CD4-positive, alpha-beta T cell treated with Interleukin-6 at 100 ng/mL for 8 hours (primary cell): Measurements from ENCODE around the gene GPBP1.
"Not testable (repeated sequence)": the region's sequence is repeated elsewhere in the genome, so short reads cannot be mapped to it uniquely, and the experiment has no call there.

ENCODE experiments used
- DNase-seq: peaks from one replicate; pipeline ENCODE4 v3.0.0-alpha.2; 2020; ENCODE audit warnings: mixed read lengths, low spot score

GPBP1 gene

DNA sequence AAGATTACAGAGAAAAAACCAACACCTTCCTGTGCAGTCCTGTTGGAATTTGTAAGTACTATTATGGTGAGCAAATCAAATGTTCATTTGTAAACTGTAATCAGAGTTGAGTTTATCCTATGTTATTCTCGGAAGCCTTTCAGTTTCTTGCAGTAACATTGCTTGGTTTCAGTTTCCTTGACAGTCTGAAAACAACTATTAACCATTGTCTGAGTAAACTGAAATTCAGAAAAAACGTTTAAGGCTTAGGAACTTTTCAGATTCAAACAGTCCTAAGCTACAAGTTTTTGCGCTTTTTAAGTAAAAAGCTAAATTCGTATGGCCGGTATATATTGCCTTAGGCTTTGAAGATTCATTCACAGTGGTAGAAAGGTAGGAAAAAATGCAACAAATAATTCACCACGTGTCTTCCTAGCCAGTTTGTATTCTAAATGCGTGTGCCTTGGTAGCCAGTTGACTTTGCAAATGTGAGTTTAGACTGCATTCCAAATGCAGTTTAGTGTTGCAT is 2.5 kb downstream of the GPBP1 start:
- DNase-seq: no peak

DNA sequence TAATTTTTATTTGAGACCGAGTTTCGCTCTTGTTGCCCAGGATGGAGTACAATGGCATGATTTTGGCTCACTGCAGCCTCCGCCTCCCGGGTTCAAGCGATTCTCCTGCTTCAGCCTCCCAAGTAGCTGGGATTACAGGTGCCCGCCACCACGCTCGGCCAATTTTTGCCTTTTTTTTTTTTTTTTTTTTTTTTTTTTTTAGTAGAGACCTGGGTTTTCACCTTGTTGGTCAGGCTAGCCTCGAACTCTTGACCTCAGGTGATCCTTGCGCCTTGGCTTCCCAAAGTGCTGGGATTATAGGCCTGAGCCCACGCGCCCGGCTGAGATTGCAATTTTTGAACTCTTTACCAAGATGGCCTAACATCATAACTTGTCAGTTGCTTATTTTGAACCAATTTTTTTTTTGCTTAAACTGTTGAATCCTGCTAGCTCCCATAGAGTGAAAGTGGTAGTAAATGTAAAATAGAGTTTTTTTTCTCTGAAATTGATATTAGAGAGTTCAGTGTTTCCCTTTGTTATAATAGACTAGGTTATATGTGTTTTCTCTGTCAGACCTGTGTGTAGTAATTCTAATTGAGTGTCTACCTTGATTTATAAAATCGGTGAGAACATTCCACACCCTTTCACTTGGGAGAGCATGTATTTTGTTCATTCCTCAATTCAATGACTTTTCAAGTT is 3.8 kb downstream of the GPBP1 start:
- DNase-seq: no peak

DNA sequence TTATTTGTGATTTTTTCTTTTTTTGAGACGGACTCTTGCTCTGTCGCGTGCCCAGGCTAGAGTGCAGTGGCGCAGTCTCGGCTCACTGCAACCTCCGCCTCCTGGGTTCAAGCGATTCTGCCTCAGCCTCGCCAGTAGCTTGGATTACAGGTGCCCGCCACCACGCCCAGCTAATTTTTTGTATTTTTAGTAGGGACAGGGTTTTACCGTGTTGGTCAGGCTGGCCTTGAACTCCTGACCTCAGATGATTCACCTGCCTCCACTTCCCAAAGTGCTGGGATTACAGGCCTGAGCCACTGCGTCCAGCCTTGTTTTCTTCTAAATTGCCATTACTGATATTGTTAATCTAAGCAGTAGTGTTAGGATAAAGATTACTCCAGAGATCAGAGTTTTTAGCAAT is 4.4 kb downstream of the GPBP1 start:
- DNase-seq: not testable (repeated sequence)

DNA sequence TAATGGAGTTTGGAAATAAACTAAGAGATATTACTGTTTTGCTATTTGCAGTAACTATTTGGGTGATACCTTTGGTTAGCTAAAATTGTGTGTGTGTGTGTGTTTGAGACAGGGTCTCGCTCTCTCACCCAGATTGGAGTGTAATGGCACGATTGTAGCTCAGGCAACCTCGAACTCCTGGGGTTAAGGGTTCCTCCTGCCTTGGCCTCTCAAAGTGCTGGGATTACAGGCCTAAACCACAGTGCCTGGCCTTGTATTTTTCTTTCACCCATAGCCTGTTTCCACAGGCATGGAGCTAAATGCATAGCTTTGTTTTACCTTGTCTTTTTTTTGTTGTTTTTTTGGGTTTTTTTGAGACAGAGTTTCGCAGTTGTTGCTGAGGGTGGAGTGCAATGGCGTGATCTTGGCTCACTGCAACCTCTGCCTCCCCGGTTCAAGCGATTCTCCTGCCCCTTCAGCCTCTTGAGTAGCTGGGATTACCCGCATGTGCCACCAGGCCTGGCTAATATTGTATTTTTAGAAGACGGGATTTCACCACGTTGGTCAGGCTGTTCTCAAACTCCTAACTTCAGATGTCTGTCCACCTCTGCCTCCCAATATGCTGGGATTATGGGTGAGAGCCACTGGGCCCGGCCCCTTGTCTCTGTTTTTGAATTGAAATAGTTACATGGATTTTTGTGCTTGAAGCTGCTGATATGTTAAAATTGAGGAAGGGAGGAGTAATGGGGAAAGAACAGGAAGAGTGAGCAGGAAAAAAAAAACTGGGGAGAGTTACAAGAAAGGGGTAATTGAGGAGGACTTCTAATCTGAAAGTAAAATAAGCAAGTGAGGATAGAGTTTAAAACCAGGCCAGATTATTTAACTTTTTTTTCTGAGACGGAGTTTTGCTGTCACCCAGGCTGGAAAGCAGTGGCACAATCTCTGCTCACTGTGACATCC is 5.7 kb downstream of the GPBP1 start:
- no peak for DNase-seq

DNA sequence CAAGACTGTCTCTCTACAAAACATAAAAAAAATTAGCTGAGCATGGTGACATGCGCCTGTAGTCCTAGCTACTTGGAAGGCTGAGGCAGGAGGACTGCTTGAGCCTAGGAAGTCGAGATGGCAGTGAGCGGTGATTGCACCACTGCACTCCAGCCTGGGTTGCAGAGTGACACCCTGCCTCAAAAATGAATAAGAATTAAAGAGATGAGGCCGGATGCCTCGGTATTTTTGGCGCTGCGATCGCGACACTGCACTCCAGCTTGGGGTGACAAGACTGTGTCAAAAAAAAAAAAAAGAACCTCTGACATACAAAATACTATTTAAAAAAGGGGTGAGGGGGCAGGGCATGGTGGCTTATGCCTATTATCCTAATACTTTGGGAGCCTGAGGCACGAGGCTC is 7.3 kb downstream of the GPBP1 start:
- DNase-seq: no peak

DNA sequence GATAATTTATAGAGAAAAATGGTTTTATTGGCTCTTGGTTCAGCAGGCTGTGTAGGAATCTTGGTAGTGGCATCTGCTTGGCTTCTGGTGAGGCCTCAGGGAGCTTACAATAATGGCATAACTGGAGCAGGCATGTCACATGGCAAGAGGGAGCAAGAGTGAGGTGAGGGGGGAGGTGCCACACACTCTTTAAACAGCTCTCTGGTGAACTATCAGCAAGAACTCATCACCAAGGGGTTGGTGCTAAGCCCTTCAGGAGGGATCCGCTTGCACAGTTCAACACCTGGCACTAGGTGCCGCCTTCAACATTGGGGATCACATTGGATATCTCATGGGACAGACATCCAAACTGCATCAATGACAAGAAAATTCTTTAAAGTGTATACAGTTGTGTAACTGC is 10.5 kb downstream of the GPBP1 start:
- no peak for DNase-seq

DNA sequence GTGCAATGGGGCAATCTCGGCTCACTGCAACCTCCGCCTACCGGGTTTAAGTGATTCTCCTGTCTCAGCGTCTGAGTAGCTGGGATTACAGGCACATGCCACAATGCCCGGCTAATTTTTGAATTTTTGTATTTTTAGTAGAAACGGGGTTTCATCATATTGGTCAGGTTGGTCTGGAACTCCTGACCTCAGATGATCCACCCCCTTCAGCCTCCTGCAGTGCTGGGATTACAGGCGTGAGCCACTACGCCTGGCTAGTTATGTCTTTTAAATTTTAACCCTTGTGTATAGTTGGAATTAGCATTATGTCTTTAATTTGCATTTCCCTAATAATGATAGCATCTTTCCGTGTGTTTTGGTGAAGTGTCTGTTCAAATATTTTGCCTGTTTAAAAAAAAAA is 11.5 kb downstream of the GPBP1 start:
- DNase-seq: no peak

DNA sequence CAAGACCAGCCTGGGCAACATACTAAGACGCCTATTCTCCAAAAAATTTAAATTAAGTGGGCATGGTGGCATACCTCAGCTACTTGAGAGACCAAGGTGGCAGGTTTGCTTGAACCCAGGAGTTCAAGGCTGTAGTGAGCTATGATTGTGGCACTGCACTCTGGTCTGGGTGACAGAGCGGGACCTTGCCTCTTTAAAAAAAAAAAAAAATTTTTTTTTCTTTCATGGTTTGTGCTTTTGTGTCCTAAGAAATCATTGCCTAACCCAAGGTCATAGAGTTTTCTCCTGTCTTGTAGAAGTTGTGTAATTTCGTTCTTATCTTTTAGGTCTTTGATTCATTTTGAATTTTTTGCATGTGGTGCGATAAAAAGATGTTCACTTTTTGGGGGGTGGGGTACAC is 12.3 kb downstream of the GPBP1 start:
- DNase-seq: no peak

DNA sequence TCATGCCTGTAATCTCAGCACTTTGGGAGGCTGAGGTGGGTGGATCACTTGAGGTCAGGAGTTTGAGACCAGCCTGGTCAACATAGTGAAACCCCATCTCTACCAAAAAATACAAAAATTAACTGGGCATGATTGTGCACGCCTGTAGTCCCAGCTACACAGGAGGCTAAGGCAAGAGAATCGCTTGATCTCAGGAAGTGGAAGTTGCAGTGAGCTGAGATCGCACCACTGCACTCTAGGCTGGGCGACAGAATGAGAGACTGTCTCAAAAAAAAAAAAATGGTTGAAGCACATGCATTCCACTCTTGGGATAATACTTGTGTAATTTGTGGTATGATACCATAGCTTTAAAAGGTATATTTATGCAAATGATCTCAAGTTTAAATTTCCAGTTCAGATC is 14.1 kb downstream of the GPBP1 start:
- peak; percentile 26 for DNase-seq

DNA sequence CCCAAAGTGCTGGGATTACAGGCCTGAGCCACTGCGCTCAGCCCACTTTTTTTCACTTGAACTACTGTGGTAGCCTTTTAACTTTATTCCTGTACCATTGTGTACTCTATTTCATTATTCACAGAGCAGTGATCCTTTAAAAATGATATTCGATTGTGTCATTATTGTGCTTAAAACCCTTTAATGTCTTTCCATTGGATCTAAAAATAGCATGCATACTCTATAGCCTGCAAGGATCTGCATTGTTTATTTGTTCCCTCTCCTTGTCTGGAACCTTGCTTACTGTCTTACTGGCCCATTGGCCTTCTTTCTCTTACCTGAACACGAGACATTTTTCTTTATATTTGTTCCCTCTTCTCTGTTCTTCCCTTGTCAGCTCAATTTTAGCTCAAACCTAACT is 15.7 kb downstream of the GPBP1 start:
- no peak for DNase-seq

DNA sequence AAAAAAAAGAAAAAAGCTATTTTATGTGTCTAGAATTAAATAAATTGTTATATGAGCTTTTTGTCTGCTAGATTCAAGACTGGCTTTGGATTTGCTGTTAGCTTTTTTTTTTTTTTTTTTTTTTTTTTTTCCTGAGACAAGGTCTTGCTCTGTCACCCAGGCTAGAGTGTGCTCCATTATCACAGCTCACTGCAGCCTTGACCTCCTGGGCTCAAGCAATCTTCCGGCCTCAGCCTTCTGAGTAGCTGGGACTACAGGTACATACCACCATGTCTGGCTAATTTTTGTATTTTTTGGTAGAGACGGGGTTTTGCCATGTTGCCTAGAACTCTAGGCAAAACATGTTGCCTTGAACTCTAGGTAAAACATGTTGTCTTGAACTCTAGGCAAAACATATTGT is 16.7 kb downstream of the GPBP1 start:
- DNase-seq: no peak

DNA sequence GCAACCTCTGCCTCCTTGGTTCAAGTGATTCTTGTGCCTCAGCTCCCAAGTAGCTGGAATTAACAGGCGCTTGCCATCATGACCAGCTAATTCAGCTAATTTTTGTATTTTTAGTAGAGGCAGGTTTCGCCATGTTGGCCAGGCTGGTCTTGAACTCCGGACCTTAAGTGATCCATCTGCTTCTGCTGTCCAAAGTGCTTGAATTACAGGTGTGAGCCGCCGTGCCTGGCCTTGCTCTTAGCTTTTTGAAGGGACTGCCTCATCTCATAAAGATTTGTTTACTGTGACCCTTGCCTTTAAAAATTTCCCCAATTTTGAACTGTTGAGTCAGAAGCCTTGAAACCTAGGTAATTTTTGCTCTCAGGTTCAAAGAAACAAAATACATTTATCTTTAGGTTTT is 17.3 kb downstream of the GPBP1 start:
- DNase-seq: no peak

DNA sequence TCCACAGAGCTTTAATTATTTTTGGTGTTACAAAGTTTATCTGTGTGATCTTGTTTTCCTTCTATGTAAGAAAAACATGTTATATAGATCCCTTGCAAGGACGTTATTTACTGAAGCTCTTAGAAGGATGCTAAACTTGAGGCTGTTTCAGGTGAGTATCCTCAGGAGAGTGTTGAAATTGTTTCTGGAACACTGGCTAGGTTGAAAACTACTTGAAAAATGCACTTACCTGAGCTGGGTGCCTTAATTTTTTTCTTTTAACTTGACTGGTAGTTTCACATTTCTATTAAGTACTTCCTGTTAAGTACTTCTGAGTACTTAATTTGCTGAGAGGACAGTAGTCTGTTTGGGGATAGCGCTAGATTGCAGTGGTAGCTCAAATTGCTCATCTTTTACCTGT is 18.1 kb downstream of the GPBP1 start:
- no peak for DNase-seq

DNA sequence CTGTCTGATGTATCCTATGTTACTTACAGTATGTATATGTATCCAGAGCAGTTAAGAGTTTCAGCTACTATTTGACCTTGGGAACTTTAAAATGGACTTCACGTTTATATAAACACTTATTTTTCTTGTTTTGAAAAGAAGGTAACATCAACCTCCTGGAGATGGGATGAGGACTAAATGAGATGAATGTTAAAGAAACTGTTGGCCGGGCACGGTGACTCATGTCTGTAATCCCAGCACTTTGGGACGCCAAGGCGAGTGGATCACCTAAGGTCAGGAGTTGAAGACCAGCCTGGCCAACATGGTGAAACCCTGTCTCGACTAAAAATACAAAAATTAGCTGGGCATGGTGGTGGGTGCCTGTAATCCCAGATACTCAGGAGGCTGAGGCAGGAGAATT is 19.0 kb downstream of the GPBP1 start:
- not testable (repeated sequence) for DNase-seq

DNA sequence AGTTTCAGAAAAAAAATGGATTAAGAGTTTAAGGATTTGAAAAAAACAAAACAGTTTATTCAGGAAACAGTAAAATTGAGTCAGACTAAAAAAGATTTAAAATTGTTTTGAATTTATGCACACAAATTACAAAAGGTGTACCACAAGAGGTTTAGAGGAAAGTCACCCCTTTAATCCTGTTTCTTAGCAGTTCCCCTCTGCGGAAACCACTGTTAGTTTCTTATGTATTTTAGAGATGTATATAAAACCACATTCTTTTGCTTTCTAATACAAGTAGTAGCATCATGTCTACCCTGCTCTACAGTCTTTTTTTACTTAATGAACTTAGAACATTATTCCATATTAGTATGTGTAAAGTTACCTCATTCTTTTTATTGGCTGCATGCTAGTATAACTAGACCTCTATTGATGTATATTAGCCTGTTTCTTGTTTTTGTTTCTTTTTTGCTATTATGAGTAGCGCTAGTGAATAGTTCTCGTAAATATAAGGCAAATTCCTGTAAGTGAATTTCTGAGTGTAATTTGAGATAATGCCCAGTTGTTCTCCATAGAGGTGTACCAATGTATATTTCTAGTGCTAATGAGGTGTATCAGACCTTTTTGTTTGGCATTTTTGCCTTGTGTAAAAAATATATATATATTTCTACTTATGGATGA is 20.0 kb downstream of the GPBP1 start:
- DNase-seq: no peak

DNA sequence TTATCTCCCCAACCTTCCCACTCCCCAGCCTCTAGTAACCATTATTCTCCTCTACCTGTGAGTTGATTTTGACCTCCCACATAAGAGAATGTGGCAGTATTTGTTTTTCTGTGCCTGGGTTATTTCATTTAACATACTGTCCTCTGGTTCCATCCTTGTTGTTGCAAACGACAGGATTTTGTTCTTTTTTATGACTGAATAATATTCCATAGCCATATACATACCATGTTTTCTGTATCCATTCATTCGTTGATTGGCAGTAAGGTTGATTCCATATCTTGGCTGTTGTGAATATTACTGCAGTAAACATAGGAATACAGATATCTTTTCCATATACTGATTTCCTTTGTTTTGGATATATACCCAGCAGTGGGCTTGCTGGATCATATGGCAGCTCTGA is 20.8 kb downstream of the GPBP1 start:
- no peak for DNase-seq

DNA sequence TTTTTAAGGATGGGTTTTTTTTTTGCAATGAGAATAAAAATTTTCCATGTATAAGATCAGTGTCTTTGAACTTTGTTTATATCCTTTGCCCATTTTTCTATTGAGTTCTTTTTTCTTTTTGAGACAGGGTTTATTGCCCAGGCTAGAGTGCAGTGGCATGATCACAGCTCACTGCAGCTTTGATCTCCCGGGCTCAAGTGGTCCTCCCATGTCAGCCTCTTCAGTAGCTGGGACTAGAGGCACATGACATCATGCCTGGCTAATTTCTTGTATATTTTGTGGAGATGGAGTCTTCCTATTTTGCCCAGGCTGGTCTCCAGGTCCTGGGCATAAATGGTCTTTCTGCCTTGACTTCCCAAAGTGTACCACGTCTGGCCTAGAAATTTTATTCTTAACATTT is 21.2 kb downstream of the GPBP1 start:
- DNase-seq: no peak

DNA sequence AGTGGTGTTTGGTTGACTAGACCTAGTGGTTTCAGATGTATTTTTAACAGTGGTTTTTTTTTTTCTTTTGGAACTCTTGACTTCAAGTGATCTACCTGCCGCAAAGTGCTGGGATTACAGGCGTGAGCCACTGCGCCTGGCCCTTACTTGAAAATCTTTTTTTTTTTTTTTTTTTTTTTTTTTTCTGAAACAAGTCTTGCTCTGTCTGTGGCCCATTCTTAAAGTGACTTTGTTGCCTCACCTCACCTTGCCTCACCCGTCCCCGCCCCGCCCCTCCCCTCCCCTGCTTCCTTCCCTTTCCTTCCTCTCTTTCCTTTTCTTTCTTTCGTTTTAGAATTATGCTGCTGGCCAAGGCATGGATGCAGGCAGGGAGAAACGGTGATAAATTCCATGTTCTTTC is 26.0 kb downstream of the GPBP1 start:
- DNase-seq: peak; percentile 28

DNA sequence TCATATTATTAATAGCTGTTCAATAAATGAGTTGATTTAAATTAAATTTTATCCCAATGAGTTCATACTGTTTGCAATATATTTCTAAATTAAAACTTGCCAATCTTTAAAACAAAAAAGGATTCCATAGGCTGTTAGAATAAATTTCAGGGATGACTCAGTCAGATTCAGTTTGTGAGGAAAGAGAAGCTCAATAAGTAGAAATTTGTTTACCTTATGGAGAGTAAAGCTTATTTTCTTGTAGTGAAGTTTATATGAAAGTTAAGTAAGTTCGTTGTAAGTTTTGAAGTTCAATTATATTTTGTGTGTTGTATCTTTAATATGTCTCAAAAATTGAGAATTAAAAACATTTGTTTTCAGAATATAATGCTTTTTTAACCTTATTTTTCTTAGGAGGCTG is 29.0 kb downstream of the GPBP1 start:
- no peak for DNase-seq

DNA sequence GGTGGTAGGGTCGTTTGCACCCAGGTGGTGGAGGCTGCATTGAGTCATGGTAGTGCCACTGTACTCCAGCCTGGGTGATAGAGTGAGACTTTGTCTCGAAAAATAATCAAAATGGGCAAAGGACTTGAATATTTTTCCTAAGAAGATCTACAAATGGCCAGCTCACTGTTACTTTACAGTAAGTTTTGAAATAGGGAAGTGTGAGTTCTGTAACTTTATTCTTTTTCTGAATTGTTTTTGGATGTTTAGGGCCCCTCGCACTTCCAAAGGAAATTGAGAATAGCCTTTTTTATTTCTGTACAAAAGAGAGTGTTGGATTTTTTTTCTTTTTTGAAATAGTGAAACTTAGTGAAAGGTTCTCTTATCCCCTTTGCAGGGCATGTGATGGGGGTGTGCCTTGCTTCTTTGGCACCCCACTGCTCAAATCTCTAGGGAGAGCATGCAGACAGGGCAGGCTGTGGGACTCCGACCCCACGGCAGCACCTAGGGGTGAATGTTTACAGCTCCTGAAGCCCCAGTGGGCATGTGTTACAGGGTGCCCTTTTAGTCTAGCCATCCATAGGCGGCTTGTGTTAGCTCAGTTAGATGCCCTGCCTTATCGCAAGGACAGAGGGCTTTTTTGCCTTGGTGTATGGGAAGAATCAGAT is 33.3 kb downstream of the GPBP1 start:
- no peak for DNase-seq

DNA sequence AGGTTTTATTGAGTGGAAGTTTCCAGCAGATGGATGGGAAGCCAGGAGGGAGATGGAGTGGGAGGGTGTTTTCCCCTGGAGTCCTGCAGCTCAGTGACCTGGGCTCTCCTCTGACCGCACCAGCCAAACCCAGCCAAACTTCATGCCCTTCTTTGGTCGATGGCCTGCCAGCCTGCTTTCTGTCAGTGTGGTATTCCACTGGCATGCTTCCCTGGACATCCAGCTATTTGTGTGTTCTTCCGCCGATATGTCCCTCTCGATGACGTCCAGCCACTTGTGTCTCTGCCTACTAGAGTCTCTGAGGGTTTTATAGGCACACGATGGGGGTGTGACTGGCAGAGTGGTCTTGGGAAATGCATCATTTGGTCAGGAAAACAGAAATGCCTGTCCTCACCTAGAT is 33.8 kb downstream of the GPBP1 start:
- no peak for DNase-seq

DNA sequence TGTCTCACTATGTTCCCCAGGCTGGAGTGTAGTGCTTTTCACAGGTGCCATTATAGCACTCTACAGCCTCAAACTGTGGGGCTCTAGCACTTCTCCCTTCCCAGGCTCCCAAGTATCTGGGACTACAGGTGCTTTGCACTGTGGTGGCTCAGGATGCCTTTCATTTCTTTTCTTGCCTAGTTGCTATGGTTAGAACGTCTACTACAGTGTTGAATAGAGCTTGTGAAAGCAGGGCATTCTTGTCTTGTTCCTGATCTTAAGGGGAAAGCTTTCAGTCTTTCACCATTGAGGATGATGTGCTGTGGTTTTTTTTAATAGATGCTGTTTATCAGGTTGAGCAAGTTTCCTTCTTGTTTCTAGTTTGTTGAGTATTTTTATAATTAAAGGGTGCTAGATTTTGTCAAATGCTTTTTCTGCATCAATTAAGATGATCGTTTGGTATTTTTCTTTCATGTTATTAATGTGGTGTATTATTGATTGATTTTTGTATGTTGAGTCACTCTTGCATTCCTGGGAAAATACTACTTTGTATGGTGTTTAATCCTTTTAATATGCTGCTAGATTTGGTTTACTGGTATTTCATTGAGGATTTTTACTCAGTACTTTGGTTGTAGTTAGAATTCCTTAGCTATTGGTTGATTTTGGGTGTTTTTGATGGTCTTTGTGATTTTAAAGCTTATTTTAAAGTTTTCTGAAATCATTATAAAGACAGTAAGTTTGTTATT is 35.6 kb downstream of the GPBP1 start:
- no peak for DNase-seq
